Fibroblast of skin of abdomen (primary cell): ENCODE data around the gene SORCS1.
A peak's percentile ranks its signal among the peaks of the same experiment; 100 is the strongest.

ENCODE experiments used
- DNase-seq: peaks from one replicate; pipeline ENCODE4 v3.0.0-alpha.2; 2013

Gene SORCS1

DNA sequence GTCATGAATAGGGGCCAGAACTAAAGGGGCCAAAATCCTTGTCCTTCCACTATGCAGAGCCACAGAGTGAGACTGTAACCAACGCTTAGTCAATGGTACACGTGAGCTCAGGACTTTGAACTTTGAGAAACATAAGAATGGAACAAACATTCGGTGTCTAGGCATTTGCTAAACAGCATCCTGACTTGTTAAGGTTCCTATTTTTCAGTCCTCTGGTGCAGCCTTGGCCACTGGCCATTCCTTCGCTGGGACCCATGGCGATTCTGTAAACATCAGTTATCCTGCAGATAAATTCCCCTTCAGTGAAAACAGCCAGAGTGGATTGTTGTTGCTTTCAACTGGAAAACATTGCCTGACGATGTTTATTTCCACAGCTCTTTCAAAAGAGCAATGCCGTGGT, 266.8 kb downstream of the SORCS1 start:
- no peak for DNase-seq

- DNase-seq: no peak
Measured at GRCh38 chr10:106894692-106895091, 269.8 kb downstream of the SORCS1 start.

- no peak for DNase-seq
Measured at GRCh38 chr10:106877574-106877973, 286.9 kb downstream of the SORCS1 start.

- no peak for DNase-seq
Measured at GRCh38 chr10:106874604-106874889, 290.0 kb downstream of the SORCS1 start.

- DNase-seq: no peak
Measured at GRCh38 chr10:106873770-106874603, 290.5 kb downstream of the SORCS1 start.

GRCh38 chr10:106872176-106872575, 292.3 kb downstream of the SORCS1 start:
- no peak for DNase-seq

- no peak for DNase-seq
Measured at GRCh38 chr10:106866244-106866845, 298.2 kb downstream of the SORCS1 start.

DNA sequence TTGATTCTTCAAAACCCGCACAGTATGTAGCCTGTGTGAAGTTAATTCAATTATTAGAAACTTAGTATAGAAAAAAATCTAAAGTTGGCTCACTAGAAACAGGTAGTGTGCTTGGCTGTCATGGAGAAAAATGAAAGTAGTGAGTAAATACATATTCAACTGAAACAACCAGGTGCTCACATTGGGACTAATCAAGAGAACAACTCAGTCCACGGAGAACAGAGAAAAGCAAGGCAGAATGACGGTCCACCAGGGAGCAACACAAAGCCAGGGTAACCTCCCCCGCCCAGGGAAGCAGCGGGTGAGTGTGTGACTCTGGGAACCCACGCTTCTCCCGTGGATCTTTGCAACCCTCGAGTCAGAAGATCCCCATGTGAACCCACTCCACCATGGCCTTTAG, 300.5 kb downstream of the SORCS1 start:
- DNase-seq: no peak

- no peak for DNase-seq
Measured at GRCh38 chr10:106863549-106863948, 301.0 kb downstream of the SORCS1 start.

- no peak for DNase-seq
Measured at GRCh38 chr10:106859892-106860652, 304.4 kb downstream of the SORCS1 start.

DNA sequence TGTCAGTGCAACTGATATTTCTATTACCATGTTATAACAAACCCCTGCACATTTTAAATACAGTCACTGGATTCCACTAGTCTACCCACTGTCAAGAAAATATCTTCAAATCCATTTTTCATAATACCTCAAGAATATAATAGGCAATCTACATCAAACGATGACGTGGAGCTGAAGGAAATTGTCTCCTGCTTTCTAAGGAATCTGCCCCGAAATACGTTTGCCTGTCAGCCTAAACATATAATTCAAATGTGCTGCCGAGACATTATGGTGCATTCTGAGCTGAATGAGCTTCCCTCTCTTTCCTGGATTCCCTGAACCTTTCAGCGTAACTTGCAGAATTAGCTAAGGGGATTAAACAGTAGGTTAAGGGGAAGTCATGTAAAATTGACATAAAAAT, 306.8 kb downstream of the SORCS1 start:
- DNase-seq: no peak

GRCh38 chr10:106857213-106857612, 307.3 kb downstream of the SORCS1 start:
- DNase-seq: no peak

GRCh38 chr10:106836933-106837663, 327.4 kb downstream of the SORCS1 start:
- DNase-seq: peak; percentile 44

DNA sequence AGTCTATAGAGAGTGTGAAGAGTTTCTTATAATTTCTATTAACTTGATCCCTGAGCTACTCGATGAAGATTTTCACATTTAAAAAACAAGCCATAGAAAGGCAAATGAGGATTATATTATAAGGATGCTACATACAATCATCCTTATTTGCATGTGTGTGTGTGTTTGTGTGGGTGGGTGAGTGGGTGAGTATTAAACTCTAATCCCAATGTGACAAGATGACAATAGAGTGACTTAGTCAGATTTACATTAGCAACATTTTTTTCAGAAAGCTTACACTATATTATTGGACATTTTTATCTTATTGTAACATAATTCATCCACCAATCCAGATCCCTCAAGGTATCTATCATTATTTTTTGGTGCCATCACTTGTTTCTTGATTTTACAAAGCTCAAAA, 331.7 kb downstream of the SORCS1 start:
- no peak for DNase-seq

DNA sequence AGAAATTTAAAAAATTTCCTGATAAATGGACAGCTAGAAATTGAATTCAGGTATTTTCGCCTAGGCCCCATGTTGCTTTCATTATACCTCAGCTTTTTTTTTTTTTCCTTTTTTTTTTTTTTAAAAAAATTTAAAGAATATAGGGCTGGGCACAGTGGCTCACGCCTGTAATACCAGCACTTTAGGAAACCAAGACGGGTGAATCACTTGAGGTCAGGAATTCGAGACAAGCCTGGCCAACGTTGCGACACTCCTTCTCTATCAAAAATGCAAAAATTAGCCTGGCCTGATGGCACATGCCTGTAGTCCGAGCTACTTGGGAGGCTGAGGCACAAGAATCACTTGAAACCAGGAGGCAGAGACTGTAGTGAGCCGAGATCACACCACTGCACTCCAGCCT, 334.0 kb downstream of the SORCS1 start:
- no peak for DNase-seq

- no peak for DNase-seq
Measured at GRCh38 chr10:106830006-106830405, 334.5 kb downstream of the SORCS1 start.

DNA sequence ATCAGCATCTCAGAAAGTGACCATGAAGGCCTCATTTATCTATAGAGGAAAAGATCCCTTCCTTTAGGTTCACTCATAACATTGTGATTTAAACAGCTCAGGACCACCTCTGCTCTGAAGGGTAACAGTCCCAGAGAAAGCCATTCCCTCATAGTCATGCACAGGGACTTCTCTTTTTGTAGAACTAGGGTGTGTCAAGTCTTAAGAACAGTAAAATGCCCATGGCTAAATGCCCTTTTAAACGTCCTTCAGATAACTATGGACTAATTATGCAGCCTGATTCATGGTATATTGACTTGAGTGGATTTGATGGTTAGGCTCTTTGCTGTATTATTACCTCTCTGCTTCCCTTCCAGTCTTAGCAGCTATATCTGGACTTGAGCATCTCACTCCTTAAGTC, 337.8 kb downstream of the SORCS1 start:
- no peak for DNase-seq

GRCh38 chr10:106825576-106826364, 338.7 kb downstream of the SORCS1 start:
- peak; percentile 28 for DNase-seq

DNA sequence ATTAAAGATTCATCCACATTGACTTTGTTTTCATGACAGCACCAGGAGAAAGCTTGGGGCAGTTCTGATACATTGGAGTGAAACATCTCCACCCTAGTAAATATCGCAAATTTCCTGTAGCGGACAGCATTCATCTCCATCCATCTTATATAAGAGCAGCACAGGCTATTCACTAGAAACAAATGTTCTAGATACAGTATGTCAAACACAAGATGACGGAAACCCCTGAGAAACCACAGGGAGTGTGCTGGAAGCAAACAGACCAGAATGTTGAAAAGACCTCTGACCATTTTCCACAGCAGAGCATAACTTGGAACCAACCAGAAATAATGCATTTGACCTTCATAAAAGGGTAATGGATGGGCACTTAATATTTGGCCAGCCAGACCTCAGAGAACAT, 343.9 kb downstream of the SORCS1 start:
- no peak for DNase-seq

- no peak for DNase-seq
Measured at GRCh38 chr10:106819490-106819889, 345.0 kb downstream of the SORCS1 start.

DNA sequence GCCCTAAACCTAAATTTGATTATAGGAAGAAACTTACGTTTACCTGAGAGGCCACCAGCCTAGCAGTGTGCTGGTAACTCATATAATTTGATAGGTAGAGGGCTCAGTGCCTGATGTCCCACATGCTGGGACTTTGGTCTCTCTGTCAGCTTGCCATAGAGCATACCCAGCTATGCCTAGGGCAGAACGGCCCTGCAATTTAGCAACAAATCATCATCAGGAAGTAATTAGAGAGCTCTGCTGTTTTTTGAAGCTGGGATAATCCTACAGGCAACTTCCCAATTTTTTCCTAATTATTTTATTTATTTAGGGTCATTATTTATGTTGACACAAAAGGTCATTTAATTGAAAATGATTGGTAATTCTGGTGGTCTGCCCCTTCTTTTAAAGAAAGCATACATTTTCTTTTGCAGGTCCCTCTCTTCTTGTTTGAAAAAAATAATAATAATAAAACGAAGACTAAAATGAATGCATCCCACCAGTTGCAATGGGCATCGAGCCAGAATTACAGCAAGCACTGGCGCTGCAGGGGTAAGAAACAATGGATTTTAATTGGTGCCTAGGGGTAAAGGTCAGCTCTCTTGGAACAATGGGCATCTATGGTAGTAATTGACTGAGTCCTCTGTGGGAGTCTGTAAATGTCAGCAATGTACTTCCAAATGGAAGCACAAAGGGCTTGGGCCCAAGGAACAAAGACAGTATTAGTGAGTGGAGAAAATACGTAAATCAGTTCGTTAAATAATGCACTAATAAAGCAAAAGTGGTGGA, 348.0 kb downstream of the SORCS1 start:
- no peak for DNase-seq
